Measurements from ENCODE around the gene ASCL5. TPM values are rescaled to one million over a fixed set of nuclear protein-coding genes. Genes with fewer than 3 reads are reported as not detected.

Gene ASCL5
- total RNA-seq, 6 experiments from 2014 or later: not detected

DNA sequence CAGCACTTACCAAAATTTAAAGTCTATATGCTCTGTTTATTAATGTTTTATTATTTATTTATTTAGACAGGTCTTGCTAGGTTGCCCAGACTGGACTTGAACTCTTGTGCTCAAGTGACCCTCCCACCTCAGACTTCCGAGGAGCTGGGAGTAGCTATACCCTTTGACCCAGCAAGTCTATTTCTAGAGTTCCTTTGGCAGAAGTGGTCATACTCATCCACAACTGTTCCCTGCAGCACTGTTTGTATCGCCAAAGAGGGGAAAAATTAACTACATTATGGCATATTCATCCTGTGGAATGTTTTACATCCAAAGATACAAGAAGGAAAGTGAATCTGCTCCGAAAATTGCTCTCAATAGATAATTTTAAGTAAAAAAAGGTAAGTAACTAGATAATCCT is 43.2 kb downstream of the ASCL5 start:
- intact Hi-C loops (cut with DNase I): loop anchor here in 1 of 2 donors (10.0 kb wide), 1 partner anchor 141 kb away; no protein-coding TSS in a partner anchor

DNA sequence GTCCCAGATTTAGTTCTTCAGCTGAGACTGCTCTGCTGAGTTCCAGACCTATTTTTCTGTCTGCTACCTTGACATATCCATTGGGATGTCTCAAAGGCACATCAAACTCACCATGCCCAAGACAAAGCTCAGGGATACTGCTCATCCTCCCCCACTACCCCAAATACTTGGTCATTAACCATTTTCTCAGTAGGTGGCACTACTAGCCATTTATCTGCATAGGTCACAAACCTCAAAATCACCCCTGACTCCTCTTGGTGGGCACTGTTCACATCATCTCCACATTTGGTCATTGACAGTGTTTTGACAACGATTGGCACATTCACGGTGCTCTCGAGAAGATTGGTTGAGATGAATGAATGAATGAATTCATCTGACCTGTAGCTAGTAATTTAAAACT is 46.8 kb downstream of the ASCL5 start:
- Histone ChIP-seq H3K36me3 (no peaks in the 10 kb centered on the region), H3K4me3 (no peak overlapping the region), H3K27me3 (no peaks in the 10 kb centered on the region), H3K27ac (no peak overlapping the region), H3K9me3 (no peaks in the 10 kb centered on the region), H3K4me1 (no peaks in the 10 kb centered on the region)
- 79% methylated on average over 3 of the region's 3 CpGs for WGBS (ENCODE audit: insufficient coverage, low coverage, low lambda C conversion rate, missing lambda C conversion rate)
- ATAC-seq (no peak), DNase-seq (no peak)
- intact Hi-C loops (cut with DNase I): loop anchor here in 1 of 2 donors (10.0 kb wide), 1 partner anchor 145 kb away; no protein-coding TSS in a partner anchor
- no peak for TF ChIP-seq POLR2A (IDR thresholded peaks at IDR 0.05)
- TF ChIP-seq, protein P1, sequence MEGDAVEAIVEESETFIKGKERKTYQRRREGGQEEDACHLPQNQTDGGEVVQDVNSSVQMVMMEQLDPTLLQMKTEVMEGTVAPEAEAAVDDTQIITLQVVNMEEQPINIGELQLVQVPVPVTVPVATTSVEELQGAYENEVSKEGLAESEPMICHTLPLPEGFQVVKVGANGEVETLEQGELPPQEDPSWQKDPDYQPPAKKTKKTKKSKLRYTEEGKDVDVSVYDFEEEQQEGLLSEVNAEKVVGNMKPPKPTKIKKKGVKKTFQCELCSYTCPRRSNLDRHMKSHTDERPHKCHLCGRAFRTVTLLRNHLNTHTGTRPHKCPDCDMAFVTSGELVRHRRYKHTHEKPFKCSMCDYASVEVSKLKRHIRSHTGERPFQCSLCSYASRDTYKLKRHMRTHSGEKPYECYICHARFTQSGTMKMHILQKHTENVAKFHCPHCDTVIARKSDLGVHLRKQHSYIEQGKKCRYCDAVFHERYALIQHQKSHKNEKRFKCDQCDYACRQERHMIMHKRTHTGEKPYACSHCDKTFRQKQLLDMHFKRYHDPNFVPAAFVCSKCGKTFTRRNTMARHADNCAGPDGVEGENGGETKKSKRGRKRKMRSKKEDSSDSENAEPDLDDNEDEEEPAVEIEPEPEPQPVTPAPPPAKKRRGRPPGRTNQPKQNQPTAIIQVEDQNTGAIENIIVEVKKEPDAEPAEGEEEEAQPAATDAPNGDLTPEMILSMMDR (IDR thresholded peaks at IDR 0.05): no peak

More for the DNA sequence above, 43.2 kb downstream of the ASCL5 start:
- Histone ChIP-seq H3K4me3 (no peak overlapping the region), H3K27me3 (no peaks in the 10 kb centered on the region), H3K9me3 (no peaks in the 10 kb centered on the region), H3K27ac (no peak overlapping the region), H3K4me1 (no peaks in the 10 kb centered on the region), H3K36me3 (no peaks in the 10 kb centered on the region)
- ATAC-seq (no peak), DNase-seq (no peak)
- TF ChIP-seq POLR2A (IDR thresholded peaks at IDR 0.05): no peak
- TF ChIP-seq, protein P1 (IDR thresholded peaks at IDR 0.05): no peak
- 43% methylated on average over 3 of the region's 3 CpGs for WGBS (ENCODE audit: insufficient coverage, low coverage, low lambda C conversion rate, missing lambda C conversion rate)

DNA sequence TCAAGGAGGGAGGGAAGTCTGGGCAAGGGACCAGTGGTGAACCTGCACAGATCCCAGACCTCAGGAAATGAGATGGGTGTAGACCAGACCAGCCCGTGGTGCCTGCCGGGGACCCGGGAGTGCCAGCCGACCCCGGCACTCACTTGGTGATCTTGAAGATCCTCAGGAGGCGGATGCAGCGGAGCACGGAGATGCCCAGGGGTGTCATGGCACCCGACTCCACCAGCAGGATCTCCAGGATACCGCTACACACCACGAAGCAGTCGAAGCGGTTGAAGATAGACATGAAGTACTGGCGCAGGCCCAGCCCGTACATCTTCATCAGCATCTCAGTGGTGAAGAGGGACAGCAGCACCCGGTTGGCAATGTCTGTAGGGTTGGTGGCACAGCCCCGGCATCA is 49.2 kb downstream of the ASCL5 start:
- Histone ChIP-seq H3K36me3 (no peaks in the 10 kb centered on the region), H3K27me3 (no peaks in the 10 kb centered on the region), H3K4me1 (no peaks in the 10 kb centered on the region), H3K4me3 (no peak overlapping the region), H3K27ac (no peak overlapping the region), H3K9me3 (no peaks in the 10 kb centered on the region)
- no peak for TF ChIP-seq POLR2A (IDR thresholded peaks at IDR 0.05)
- TF ChIP-seq, protein P1 (IDR thresholded peaks at IDR 0.05): no peak
- DNase-seq (no peak), ATAC-seq (no peak)
- intact Hi-C loops (cut with DNase I): no loop called here
- no CpG with 5 or more reads among the region's 17 CpGs for WGBS (ENCODE audit: insufficient coverage, low coverage, low lambda C conversion rate, missing lambda C conversion rate)

DNA sequence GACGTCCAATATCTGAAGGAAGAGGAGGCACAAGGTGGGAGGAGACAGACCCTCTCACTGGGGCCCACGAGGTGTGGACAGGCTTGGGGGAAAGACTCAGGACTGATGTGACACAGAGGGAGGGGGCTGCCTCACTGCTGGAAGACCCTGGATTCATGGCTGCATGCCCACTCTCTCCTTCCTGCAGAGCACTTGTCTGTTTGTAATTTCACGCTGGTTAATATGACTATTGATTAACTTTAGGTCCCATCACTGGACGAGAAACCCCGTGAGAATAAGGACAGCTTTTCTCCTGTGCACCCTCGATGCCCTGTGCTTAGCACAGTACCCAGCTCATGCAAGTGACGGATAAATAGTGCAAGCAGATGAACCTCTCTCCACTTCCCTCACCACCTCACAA is 49.9 kb downstream of the ASCL5 start:
- WGBS (ENCODE audit: insufficient coverage, low coverage, low lambda C conversion rate, missing lambda C conversion rate): no CpG with 5 or more reads among the region's 7 CpGs
- intact Hi-C loops (cut with DNase I): no loop called here
- no peak for DNase-seq
- Histone ChIP-seq H3K36me3 (no peaks in the 10 kb centered on the region), H3K4me1 (no peaks in the 10 kb centered on the region), H3K4me3 (no peak overlapping the region), H3K27ac (no peak overlapping the region), H3K27me3 (no peaks in the 10 kb centered on the region), H3K9me3 (no peaks in the 10 kb centered on the region)
- no peak for ATAC-seq
- no peak for TF ChIP-seq POLR2A (IDR thresholded peaks at IDR 0.05)
- TF ChIP-seq, protein P1 (IDR thresholded peaks at IDR 0.05): no peak

DNA sequence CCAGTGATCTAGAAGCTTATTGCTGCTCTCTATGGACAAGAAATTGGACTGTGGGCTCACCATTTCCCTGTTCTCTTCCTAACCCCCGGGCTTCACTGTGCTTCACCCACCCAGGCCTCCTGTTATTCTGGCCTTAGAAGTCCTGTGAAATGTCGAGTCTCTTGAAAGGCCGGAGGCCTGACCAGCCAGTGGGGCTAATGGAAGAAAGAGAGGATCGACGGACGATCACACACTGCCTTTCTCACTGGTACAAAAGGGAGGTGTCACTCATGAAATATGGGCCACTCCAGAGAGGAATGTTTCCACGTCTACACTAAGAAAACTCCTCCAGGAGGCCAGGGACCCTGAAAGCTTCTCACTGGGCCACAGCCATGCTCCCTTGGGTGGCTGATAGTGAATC is 50.9 kb downstream of the ASCL5 start:
- Histone ChIP-seq H3K4me1 (no peaks in the 10 kb centered on the region), H3K36me3 (no peaks in the 10 kb centered on the region), H3K27me3 (no peaks in the 10 kb centered on the region), H3K9me3 (no peaks in the 10 kb centered on the region), H3K4me3 (no peak overlapping the region), H3K27ac (no peak overlapping the region)
- 82% methylated on average over 7 of the region's 7 CpGs for WGBS (ENCODE audit: insufficient coverage, low coverage, low lambda C conversion rate, missing lambda C conversion rate)
- TF ChIP-seq POLR2A (IDR thresholded peaks at IDR 0.05): no peak
- TF ChIP-seq, protein P1 (IDR thresholded peaks at IDR 0.05): no peak
- DNase-seq: no peak
- intact Hi-C loops (cut with DNase I): no loop called here
- no peak for ATAC-seq
